ENCODE measurements around the gene OLIG1. TPM values are rescaled to one million over a fixed set of nuclear protein-coding genes. Genes with fewer than 3 reads are reported as not detected.

The OLIG1 gene, protein sequence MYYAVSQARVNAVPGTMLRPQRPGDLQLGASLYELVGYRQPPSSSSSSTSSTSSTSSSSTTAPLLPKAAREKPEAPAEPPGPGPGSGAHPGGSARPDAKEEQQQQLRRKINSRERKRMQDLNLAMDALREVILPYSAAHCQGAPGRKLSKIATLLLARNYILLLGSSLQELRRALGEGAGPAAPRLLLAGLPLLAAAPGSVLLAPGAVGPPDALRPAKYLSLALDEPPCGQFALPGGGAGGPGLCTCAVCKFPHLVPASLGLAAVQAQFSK
- 0.32 TPM for total RNA-seq
- long read RNA-seq, result 0 reads

- peak; percentile 89 for DNase-seq (ENCODE audit: low spot score)
- intact Hi-C loops (cut with DNase I), result no loop called here
These were observed at the start of gene OLIG1 for GRCh38 chr21:33069994-33070743. OLIG1 (plus strand) TSS chr21:33070141; CDS start chr21:33070247, 106 bp downstream.

GRCh38 chr21:33020558-33021100 lies 49.3 kb upstream of the OLIG1 start:
- intact Hi-C loops (cut with DNase I), result no loop called here

GRCh38 chr21:33021150-33021549 lies 48.8 kb upstream of the OLIG1 start:
- intact Hi-C loops (cut with DNase I), result no loop called here
- no peak for DNase-seq (ENCODE audit: low spot score)

More at GRCh38 chr21:33020558-33021100, 49.3 kb upstream of the OLIG1 start:
- DNase-seq (ENCODE audit: low spot score), result no peak

GRCh38 chr21:33021667-33022066 lies 48.3 kb upstream of the OLIG1 start:
- intact Hi-C loops (cut with DNase I), result no loop called here
- DNase-seq (ENCODE audit: low spot score), result no peak

GRCh38 chr21:33022489-33022827 lies 47.5 kb upstream of the OLIG1 start:
- intact Hi-C loops (cut with DNase I), result no loop called here
- no peak for DNase-seq (ENCODE audit: low spot score)

- intact Hi-C loops (cut with DNase I), result no loop called here
- no peak for DNase-seq (ENCODE audit: low spot score)
These were observed 46.9 kb upstream of the OLIG1 start for GRCh38 chr21:33022828-33023573.

DNA sequence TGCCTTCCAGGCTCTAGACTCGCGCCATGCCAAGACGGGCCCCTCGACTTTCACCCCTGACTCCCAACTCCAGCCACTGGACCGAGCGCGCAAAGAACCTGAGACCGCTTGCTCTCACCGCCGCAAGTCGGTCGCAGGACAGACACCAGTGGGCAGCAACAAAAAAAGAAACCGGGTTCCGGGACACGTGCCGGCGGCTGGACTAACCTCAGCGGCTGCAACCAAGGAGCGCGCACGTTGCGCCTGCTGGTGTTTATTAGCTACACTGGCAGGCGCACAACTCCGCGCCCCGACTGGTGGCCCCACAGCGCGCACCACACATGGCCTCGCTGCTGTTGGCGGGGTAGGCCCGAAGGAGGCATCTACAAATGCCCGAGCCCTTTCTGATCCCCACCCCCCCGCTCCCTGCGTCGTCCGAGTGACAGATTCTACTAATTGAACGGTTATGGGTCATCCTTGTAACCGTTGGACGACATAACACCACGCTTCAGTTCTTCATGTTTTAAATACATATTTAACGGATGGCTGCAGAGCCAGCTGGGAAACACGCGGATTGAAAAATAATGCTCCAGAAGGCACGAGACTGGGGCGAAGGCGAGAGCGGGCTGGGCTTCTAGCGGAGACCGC lies 46.3 kb upstream of the OLIG1 start:
- intact Hi-C loops (cut with DNase I), result no loop called here
- no peak for DNase-seq (ENCODE audit: low spot score)

GRCh38 chr21:33024201-33025103 lies 45.5 kb upstream of the OLIG1 start:
- no peak for DNase-seq (ENCODE audit: low spot score)
- intact Hi-C loops (cut with DNase I), result no loop called here

GRCh38 chr21:33025106-33025488 lies 44.8 kb upstream of the OLIG1 start:
- intact Hi-C loops (cut with DNase I), result no loop called here
- DNase-seq (ENCODE audit: low spot score), result no peak

- intact Hi-C loops (cut with DNase I), result no loop called here
These were observed 44.2 kb upstream of the OLIG1 start, which contains the start of gene OLIG2 for GRCh38 chr21:33025489-33026442. OLIG2 (plus strand) TSS chr21:33025935; CDS start chr21:33026863, 928 bp downstream.

DNA sequence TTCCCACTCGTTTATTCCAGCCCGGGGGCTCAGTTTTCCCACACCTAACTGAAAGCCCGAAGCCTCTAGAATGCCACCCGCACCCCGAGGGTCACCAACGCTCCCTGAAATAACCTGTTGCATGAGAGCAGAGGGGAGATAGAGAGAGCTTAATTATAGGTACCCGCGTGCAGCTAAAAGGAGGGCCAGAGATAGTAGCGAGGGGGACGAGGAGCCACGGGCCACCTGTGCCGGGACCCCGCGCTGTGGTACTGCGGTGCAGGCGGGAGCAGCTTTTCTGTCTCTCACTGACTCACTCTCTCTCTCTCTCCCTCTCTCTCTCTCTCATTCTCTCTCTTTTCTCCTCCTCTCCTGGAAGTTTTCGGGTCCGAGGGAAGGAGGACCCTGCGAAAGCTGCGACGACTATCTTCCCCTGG lies 43.5 kb upstream of the OLIG1 start:
- intact Hi-C loops (cut with DNase I), result no loop called here
- DNase-seq (ENCODE audit: low spot score), result no peak

More at GRCh38 chr21:33025489-33026442, 44.2 kb upstream of the OLIG1 start, which contains the start of gene OLIG2:
- DNase-seq (ENCODE audit: low spot score), result no peak

GRCh38 chr21:33026878-33027400 lies 43.0 kb upstream of the OLIG1 start:
- intact Hi-C loops (cut with DNase I), result no loop called here
- DNase-seq (ENCODE audit: low spot score), result no peak

- DNase-seq (ENCODE audit: low spot score), result no peak
- intact Hi-C loops (cut with DNase I), result no loop called here
These were observed 42.3 kb upstream of the OLIG1 start for GRCh38 chr21:33027401-33028286.

DNA sequence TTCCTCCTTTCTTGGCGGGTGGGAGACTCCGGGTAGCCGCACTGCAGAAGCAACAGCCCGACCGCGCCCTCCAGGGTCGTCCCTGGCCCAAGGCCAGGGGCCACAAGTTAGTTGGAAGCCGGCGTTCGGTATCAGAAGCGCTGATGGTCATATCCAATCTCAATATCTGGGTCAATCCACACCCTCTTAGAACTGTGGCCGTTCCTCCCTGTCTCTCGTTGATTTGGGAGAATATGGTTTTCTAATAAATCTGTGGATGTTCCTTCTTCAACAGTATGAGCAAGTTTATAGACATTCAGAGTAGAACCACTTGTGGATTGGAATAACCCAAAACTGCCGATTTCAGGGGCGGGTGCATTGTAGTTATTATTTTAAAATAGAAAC lies 41.7 kb upstream of the OLIG1 start:
- DNase-seq (ENCODE audit: low spot score), result no peak
- intact Hi-C loops (cut with DNase I), result no loop called here

DNA sequence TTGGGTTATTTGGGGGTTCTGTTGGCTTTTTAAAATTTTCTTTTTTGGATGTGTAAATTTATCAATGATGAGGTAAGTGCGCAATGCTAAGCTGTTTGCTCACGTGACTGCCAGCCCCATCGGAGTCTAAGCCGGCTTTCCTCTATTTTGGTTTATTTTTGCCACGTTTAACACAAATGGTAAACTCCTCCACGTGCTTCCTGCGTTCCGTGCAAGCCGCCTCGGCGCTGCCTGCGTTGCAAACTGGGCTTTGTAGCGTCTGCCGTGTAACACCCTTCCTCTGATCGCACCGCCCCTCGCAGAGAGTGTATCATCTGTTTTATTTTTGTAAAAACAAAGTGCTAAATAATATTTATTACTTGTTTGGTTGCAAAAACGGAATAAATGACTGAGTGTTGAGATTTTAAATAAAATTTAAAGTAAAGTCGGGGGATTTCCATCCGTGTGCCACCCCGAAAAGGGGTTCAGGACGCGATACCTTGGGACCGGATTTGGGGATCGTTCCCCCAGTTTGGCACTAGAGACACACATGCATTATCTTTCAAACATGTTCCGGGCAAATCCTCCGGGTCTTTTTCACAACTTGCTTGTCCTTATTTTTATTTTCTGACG lies 41.1 kb upstream of the OLIG1 start:
- intact Hi-C loops (cut with DNase I), result no loop called here

DNA sequence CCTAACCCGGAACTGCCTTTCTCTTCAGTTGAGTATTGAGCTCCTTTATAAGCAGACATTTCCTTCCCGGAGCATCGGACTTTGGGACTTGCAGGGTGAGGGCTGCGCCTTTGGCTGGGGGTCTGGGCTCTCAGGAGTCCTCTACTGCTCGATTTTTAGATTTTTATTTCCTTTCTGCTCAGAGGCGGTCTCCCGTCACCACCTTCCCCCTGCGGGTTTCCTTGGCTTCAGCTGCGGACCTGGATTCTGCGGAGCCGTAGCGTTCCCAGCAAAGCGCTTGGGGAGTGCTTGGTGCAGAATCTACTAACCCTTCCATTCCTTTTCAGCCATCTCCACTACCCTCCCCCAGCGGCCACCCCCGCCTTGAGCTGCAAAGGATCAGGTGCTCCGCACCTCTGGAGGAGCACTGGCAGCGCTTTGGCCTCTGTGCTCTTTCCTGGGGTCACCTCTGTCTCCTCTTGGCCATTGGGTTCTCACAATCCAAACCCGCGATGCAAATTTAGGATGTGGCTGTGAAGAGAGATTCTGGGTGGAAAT lies 40.5 kb upstream of the OLIG1 start:
- intact Hi-C loops (cut with DNase I), result no loop called here

More for the DNA sequence above, 41.1 kb upstream of the OLIG1 start:
- DNase-seq (ENCODE audit: low spot score), result no peak

More for the DNA sequence above, 40.5 kb upstream of the OLIG1 start:
- no peak for DNase-seq (ENCODE audit: low spot score)
